Thyroid gland (tissue), 4 donors: ENCODE results near the gene TMEM125.

Experiments
- POLR2A ChIP-seq, 2 donors: fragments of 450-650 bp; IDR thresholded peaks; one replicate each; pipeline ENCODE4 v1.6.1; 2017; ENCODE audit warnings: antibody characterized with exemption in 2 of 2, mild to moderate bottlenecking in 2 of 2, moderate library complexity in 1 of 2
- TF ChIP-seq, protein P1 (sequence below), 6 experiments: fragments of 200-600 bp in 3 of 6; fragments of 450-650 bp in 3 of 6; sonication (generic) in 3 of 6; IDR thresholded peaks; one replicate each; pipeline ENCODE4 v1.5.1; 2016 to 2019; ENCODE audit warnings: antibody characterized with exemption in 6 of 6, mild to moderate bottlenecking in 2 of 6, inconsistent platforms in 1 of 6, moderate library complexity in 1 of 6

DNA sequence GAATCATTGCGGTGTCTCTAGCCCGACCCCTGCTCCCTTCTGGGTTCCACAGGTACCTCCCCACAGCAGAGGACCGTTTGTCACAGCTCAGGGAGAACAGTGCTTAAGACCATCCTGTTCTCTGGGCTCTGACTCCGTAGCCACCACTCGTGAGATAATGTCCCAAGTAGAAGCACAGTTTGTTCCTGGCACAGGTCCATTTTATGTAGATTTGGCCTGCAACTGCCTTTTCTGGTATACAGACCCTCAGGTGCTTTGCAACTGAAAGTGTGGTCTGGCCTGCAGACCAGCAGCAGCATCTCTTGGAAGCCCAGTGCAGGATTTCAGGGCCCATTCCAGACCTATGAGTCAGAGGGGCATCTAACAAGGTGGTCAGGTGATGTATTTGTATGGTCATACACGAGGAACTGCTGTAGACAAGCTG lies 28.4 kb upstream of the TMEM125 start:
- TF ChIP-seq POLR2A (IDR thresholded peaks at IDR 0.05) = peak in 1 of 2 donors; percentile 22
- TF ChIP-seq, protein P1, sequence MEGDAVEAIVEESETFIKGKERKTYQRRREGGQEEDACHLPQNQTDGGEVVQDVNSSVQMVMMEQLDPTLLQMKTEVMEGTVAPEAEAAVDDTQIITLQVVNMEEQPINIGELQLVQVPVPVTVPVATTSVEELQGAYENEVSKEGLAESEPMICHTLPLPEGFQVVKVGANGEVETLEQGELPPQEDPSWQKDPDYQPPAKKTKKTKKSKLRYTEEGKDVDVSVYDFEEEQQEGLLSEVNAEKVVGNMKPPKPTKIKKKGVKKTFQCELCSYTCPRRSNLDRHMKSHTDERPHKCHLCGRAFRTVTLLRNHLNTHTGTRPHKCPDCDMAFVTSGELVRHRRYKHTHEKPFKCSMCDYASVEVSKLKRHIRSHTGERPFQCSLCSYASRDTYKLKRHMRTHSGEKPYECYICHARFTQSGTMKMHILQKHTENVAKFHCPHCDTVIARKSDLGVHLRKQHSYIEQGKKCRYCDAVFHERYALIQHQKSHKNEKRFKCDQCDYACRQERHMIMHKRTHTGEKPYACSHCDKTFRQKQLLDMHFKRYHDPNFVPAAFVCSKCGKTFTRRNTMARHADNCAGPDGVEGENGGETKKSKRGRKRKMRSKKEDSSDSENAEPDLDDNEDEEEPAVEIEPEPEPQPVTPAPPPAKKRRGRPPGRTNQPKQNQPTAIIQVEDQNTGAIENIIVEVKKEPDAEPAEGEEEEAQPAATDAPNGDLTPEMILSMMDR (IDR thresholded peaks at IDR 0.05) = no peak
